ENCODE measurements around the gene DDX52. TPM values are rescaled to one million over a fixed set of nuclear protein-coding genes. Genes with fewer than 3 reads are reported as not detected.
"Not testable (repeated sequence)": the region's sequence is repeated elsewhere in the genome, so short reads cannot be mapped to it uniquely, and the experiment has no call there.

The DDX52 gene
- total and polyA plus RNA-seq, 9 donors: 8.8 to 20.3 (median 19.2) TPM

GRCh38 chr17:37637956-37638355, 5.3 kb downstream of the DDX52 start:
- intact Hi-C loops (cut with DNase I): no loop called here
- H3K36me3 ChIP-seq: no peaks in the 10 kb centered on the region
- no peaks in the 10 kb centered on the region for H3K4me1 ChIP-seq (ENCODE audit: insufficient read depth)
- TF ChIP-seq EP300 (IDR thresholded peaks at IDR 0.05): no peak
- TF ChIP-seq CTCF (IDR thresholded peaks at IDR 0.05): no peak
- no peak for TF ChIP-seq POLR2A (IDR thresholded peaks at IDR 0.05)
- no peaks in the 10 kb centered on the region for H3K9me3 ChIP-seq
- no peak overlapping the region for H3K4me3 ChIP-seq
- DNase-seq: no peak
- H3K27ac ChIP-seq: no peak overlapping the region
- H3K27me3 ChIP-seq: no peaks in the 10 kb centered on the region

- H3K9me3 ChIP-seq; H3K27me3 ChIP-seq; H3K27ac ChIP-seq; H3K36me3 ChIP-seq; H3K4me3 ChIP-seq; H3K4me1 ChIP-seq (ENCODE audit: insufficient read depth); DNase-seq; intact Hi-C loops (cut with DNase I): not testable (repeated sequence)
- WGBS, 3 donors: 92 to 95% (median 94%) methylated on average over 6 of the region's 6 CpGs
Measured at GRCh38 chr17:37616430-37616829, 26.8 kb downstream of the DDX52 start.

- Histone ChIP-seq H3K36me3 (no peaks in the 10 kb centered on the region), H3K27me3 (peaks cover 3% of the 10 kb centered on the region), H3K4me1 (ENCODE audit: insufficient read depth) (no peaks in the 10 kb centered on the region), H3K9me3 (no peaks in the 10 kb centered on the region), H3K27ac (no peak overlapping the region), H3K4me3 (no peak overlapping the region)
- WGBS, 3 donors: 93 to 97% (median 94%) methylated on average over 2 of the region's 2 CpGs
- no peak for TF ChIP-seq CTCF (IDR thresholded peaks at IDR 0.05)
- no peak for TF ChIP-seq POLR2A (IDR thresholded peaks at IDR 0.05)
- no peak for TF ChIP-seq EP300 (IDR thresholded peaks at IDR 0.05)
- intact Hi-C loops (cut with DNase I): no loop called here
- no peak for DNase-seq
Measured at GRCh38 chr17:37614823-37615222, 28.4 kb downstream of the DDX52 start.

DNA sequence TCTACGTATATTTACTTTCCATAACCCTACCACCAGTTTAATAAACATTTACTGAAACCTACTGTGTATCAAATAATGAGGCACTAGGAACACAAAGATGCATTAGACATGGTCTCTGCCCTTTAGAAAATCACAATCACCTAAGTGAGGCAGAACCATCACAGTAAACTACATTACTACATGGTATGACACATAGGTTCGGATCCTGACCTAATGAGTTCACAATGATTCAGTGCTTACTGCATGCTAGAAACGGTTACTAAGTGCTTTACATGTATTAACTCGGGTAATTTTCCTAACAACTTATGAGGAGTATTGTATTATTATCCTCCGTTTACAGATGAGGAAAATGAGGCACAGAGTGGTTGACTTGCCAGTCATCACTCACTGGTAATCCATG, 28.9 kb downstream of the DDX52 start:
- H3K4me3 ChIP-seq: no peak overlapping the region
- H3K27ac ChIP-seq: no peak overlapping the region
- H3K4me1 ChIP-seq (ENCODE audit: insufficient read depth): no peaks in the 10 kb centered on the region
- no peaks in the 10 kb centered on the region for H3K36me3 ChIP-seq
- peaks cover 3% of the 10 kb centered on the region for H3K27me3 ChIP-seq
- WGBS, 3 donors: 86 to 90% (median 89%) methylated on average over 5 of the region's 5 CpGs
- DNase-seq: no peak
- intact Hi-C loops (cut with DNase I): no loop called here
- no peaks in the 10 kb centered on the region for H3K9me3 ChIP-seq
- TF ChIP-seq POLR2A (IDR thresholded peaks at IDR 0.05): no peak
- no peak for TF ChIP-seq EP300 (IDR thresholded peaks at IDR 0.05)
- no peak for TF ChIP-seq CTCF (IDR thresholded peaks at IDR 0.05)

- no peak overlapping the region for H3K27ac ChIP-seq
- H3K27me3 ChIP-seq: peaks cover 3% of the 10 kb centered on the region
- TF ChIP-seq CTCF (IDR thresholded peaks at IDR 0.05) (no peak), POLR2A (IDR thresholded peaks at IDR 0.05) (no peak), EP300 (IDR thresholded peaks at IDR 0.05) (no peak)
- DNase-seq: no peak
- H3K4me3 ChIP-seq: no peak overlapping the region
- 94 to 100% (median 95%) methylated on average over 1 of the region's 1 CpG for WGBS, 3 donors
- H3K36me3 ChIP-seq: no peaks in the 10 kb centered on the region
- peaks cover 3% of the 10 kb centered on the region for H3K4me1 ChIP-seq (ENCODE audit: insufficient read depth)
- intact Hi-C loops (cut with DNase I): no loop called here
- H3K9me3 ChIP-seq: no peaks in the 10 kb centered on the region
Measured at GRCh38 chr17:37610971-37611370, 32.3 kb downstream of the DDX52 start.

DNA sequence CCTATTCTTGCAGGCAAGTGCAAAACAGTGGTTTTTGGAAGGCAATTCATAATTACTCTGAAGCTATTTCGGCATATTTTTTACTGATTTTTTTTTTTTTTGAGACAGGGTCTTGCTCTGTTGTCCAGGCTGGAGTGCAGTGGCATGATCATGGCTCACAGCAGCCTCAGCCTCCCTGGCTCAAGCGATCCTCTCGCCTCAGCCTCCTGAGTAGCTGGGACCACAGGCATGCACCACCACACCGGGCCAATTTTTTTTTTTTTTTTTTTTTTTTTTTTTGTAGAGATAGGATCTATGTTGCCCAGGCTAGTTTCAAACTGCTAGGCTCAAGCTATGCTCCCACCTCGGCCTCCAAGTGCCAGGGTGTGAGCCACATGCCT, 33.2 kb downstream of the DDX52 start:
- H3K27ac ChIP-seq; H3K36me3 ChIP-seq; H3K4me1 ChIP-seq (ENCODE audit: insufficient read depth); H3K27me3 ChIP-seq; intact Hi-C loops (cut with DNase I); H3K9me3 ChIP-seq: not testable (repeated sequence)
- WGBS, 3 donors: 76 to 88% (median 82%) methylated on average over 5 of the region's 5 CpGs
- DNase-seq: peak in 1 of 5 donors; percentile 40
- H3K4me3 ChIP-seq: peak overlapping the region; percentile 77
